CMK (cell line): ENCODE results near the gene RASSF10.

ENCODE experiments used
- DNase-seq: peaks from one replicate; pipeline ENCODE4 v3.0.0-alpha.2; 2010; ENCODE audit warnings: low read depth

The RASSF10 gene

GRCh38 chr11:13055200-13055599 lies 46.1 kb downstream of the RASSF10 start:
- no peak for DNase-seq

DNA sequence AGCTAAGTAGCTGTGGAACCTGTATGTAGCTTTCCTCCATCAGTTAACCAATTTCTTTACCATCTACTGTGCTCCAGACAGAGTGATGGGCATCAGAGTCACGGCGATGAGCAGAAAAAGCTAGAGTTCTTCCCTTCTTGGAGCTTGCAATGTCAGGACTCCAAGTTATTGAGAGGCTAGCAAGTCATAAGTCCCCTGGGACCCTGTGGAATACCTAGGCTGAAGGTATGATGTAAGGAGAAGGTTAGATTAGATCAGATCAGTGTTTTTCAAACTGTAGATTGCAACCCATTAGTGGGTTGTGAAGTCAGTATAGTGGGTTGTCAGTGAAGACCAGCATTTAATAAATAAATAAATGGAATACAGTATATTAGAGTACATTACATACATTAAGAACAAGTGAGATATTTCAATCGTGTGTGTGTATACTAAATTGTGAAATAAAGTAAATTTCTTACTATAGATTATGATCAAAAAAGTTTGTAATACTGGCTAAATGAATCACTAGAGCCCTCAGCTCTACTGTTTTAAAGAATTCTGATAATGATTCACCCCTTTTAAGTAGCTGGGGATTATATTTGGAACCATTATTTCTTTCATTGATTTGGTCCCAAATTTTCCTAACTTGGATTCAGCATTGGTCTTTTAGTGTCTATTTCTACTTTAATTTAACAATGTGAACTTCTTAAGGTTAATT lies 52.3 kb downstream of the RASSF10 start:
- DNase-seq, result no peak
